Neural progenitor cell (in vitro differentiated cells): ENCODE data around the gene ALDH18A1.

Source experiments
- CTCF ChIP-seq: fragments of 200-600 bp; sonication (generic); IDR thresholded peaks from 2 replicates; pipeline ENCODE4 v1.5.1; 2017; ENCODE audit warnings: antibody characterized with exemption, mild to moderate bottlenecking
- EZH2phosphoT487 ChIP-seq: fragments of 200-600 bp; sonication (generic); IDR thresholded peaks from 2 replicates; pipeline ENCODE4 v1.6.1; 2017; ENCODE audit warnings: antibody characterized with exemption

DNA sequence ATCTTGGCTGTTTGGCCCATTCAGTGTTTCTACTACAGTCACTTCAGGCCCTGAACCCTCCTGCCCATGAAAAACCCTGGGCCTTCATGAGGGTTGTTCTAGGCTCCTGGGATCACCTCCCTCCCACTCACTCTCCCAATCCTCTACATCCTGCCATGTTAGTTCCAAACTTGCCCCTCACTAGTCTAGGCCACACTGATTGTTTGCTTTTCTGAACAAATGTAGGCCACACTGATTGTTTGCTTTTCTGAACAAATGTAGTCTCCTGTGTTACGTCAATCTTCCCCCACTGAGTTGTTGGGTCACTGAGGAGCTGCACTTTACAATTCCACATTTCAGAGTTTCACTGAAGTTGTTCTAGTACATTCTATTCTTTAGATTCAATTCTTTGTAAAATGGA lies 5.3 kb upstream of the ALDH18A1 start:
- TF ChIP-seq CTCF (no peak), EZH2phosphoT487 (no peak)
